ENCODE results near the gene FAM204A.

The FAM204A gene

DNA sequence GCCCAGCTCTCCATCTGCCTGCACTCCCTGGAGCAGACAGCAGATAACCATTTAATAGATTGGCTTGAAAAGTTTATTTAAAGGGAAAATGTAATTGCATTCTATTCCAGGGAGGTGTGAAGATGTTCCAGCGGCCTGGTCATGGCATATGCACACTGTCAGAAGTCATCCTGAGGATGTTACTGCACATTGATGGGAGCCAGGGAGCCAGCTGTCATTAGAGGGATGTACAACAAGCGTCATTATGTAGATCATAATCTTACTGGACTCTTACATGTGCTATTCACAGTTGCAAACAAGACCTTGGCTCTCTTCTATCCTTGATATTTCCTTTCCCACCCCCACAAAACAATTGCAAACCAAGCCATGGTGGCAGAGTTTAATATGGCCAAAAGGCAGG lies 65.4 kb downstream of the FAM204A start:
- DNase-seq: no peak

GRCh38 chr10:118276204-118276603 lies 65.9 kb downstream of the FAM204A start:
- no peak for DNase-seq

DNA sequence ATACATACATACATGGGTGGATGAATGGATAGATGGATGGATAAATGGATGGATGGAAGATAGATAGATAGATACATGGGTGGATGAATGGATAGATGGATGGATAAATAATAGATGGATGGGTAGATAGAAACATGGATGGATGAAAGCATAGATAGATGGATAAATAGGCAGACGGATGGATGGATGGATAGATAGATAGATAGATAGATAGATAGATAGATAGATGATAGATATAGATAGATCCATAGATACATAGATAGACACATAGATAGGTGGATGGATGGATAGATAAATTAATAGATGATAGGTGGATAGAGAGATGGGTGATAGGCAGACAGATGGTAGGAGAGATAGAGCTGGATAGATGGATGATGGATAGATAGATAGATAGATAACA lies 68.5 kb downstream of the FAM204A start:
- DNase-seq: no peak

DNA sequence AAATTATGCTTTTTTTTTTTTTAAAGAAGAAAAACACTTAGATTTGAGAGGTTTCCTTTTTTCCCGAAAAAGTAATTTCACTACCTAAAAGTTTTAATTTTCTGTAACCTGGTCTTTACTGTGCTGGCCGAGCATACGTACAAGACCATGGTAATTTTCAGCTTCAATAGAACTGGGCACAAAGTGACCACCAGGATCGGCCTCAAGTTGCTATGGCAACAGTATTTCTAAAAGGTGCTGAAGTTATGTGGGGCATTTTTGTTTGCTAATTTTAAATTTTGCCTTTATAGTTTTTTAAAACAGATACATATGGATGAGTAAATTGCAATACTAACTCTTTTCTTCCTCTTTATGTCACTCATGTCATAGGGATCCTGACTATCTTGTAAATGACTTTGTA lies 69.4 kb downstream of the FAM204A start:
- DNase-seq: no peak

- no peak for DNase-seq
Observed at GRCh38 chr10:118272149-118272721, 69.9 kb downstream of the FAM204A start.

GRCh38 chr10:118271671-118272070 lies 70.5 kb downstream of the FAM204A start:
- DNase-seq: no peak

DNA sequence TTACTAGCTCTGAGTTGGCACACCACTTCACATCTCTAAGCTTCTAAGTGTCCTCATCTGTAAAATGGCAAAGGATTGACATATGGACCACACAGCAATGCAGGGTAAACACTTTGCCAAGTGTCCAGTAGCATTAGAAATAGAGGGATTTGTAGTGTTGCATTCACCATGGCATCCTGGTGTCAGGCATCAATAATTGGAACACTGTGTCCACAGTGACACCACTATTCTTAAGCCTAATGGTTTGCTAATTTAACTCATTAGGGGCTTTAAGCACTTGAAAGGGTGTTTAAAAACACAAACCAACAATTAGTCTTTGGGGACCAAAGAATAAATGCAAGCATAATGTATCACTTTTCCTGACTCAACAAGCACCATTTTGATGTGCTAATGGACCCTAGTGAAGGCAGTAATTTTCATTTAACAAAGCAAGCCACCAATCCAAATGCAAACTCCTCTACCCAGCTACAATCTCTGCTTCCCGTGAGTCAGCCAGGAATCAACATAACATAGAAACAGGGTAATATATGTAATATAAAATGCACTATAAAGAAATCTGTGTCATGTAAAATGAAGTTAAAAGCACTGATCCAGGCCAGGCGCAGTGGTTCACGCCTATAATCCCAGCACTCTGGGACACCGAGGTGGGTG lies 75.9 kb downstream of the FAM204A start:
- DNase-seq: no peak

GRCh38 chr10:118264838-118265470 lies 77.2 kb downstream of the FAM204A start:
- no peak for DNase-seq

DNA sequence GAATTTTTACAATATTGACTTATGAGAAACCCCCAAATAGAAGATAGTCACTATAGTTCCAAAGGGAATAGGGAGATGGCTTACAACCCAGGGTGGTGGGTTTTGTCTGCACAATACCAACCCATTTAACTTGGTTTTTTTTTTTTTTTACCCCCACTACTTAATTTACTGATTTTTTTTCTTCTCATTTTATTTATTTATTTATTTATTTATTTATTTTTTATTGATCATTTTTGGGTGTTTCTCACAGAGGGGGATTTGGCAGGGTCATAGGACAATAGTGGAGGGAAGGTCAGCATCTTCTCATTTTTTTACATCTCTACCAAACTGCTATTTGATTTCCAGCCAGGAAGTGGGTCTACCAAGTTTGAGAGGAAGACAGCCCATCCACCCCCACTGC lies 77.9 kb downstream of the FAM204A start:
- no peak for DNase-seq

DNA sequence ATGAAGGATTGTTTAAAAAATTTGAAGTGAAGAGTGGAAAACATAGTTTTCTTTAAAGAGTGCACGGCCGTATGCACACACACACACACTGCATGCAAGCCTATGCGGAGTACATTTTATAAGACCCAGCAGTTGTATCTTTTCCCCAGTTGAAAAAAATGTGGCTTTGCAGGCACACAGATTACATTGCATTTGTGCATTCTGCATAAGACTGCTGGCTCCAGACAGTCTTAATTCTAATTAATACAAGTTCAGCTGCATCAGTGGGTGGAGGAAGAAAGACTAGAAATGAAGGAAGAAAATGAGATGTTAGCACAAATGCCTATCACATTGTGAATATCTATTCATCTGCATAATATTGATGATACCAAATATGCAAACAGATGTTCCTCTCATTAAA lies 79.6 kb downstream of the FAM204A start:
- no peak for DNase-seq

DNA sequence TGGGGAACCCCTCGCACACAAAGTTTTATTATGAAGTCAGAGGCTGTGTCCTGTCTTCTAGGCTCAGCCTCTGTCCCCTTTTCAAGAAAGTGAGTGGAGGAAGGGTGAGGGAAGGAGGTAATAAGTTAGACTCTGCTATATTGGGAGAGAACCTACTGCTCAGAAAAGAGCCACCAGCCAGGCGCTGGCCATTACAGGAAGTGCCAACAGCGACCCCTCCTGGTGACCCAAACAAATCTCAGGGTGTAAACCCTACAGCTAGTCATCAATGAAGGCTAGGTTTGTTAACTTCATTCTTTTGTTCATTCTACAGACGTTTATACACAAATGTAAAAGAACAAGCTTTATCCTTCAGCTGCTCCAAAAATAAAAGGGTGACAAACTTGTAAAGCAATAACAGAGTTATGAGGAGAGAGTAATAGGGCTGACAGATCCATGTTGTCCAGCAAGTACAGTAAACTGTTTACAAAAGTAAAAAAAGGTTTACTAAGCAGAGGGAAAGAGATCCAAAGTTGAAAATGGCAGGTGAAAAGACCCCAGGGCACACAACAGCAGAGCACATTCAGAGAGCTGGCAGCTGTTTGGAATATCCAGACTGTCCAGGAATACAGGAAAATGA lies 82.7 kb downstream of the FAM204A start:
- no peak for DNase-seq

- no peak for DNase-seq
Observed at GRCh38 chr10:118258285-118258684, 83.8 kb downstream of the FAM204A start.

DNA sequence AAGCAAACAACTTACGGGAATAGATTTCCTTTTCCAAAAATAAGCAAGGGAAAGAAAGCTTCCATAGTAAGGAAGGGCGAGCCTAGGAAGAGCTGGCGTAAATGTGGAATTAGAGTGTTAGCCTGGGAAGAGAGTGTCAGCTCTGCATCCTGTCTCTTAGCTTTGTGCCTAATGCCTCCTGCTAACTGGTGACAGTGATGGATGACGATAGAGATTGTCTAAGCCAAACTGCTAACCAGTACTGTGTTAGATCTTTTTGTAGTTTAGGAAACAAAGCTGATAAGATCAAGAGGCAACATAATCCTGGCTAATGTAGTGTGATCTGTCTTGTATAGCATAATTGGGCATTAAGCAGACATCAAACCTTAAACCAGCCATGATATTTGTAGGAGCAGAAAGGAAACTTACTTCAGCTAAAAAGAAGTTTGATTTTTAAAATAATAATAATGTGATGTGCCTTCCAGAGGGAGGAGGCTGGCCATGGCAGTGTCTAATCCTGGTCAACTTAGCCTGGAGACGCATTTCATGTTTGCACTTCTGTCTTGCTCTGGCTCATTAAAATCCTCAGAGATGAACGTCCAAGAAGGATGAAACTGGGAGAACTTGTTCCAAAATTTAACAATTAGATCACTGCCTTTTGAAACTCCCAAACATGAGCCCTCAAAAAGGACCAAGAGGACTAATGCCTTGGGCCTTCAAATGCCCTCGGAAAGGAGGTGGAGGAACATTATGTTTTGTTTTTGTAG lies 85.1 kb downstream of the FAM204A start:
- DNase-seq: no peak

GRCh38 chr10:118256209-118256608 lies 85.9 kb downstream of the FAM204A start:
- no peak for DNase-seq

GRCh38 chr10:118255355-118255754 lies 86.8 kb downstream of the FAM204A start:
- DNase-seq: no peak

GRCh38 chr10:118254654-118255053 lies 87.5 kb downstream of the FAM204A start:
- no peak for DNase-seq

DNA sequence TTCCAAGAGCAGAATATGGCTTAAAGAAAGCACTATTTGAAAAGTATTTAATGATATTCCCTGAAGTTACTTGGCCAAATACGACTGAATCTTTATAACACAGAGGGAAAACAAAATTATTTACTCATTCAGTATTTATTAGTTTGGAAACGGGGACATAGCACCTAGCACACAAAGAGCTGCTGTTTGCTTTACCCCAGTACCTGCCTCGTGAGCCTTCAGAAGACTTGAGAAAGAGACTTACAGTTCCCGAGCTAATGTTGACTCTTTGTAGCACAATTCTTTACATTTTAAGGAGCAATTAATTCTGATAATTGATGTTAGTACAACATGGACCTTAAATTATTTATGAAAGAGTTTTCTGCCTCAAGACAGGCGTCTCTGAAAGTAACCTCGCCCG lies 88.7 kb downstream of the FAM204A start:
- no peak for DNase-seq

GRCh38 chr10:118251791-118252190 lies 90.3 kb downstream of the FAM204A start:
- no peak for DNase-seq

DNA sequence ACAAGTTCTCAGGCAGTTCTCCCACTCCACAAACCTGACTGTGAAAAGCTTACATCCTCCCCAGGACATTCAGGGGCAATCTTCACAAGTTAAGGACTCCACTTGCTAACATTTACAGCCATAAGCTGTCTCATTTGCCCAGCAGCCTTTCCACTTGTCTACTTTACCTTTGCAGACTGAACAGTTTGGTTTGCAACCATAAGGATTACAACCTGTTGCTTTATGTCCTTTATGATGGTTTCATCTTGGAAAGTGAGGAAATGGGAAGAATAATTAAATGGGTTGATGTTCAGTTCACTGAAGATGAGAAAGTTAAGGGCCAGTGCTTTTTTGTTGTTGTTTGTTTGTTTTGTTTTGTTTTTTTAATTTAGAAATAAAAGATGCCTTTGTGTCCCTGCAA lies 92.4 kb downstream of the FAM204A start:
- DNase-seq: no peak

Data from NCI-H1092 treated with DMSO at 0.1 percent for 48 hours (cell line).